GM18873 (cell line): ENCODE measurements around the gene OTUD5.

Experiments
- ATAC-seq: cut with Tn5 transposase; IDR thresholded peaks from one replicate; pipeline ENCODE4 v1.9.1; 2021; ENCODE audit warnings: mild to moderate bottlenecking, moderate library complexity, moderate number of reproducible peaks; ENCODE audit not compliant: unreplicated experiment, low FRiP score

Gene OTUD5

GRCh38 chrX:48938721-48939425 lies 18.5 kb downstream of the OTUD5 start:
- ATAC-seq: peak; percentile 53

- ATAC-seq: peak; percentile 58
Observed at GRCh38 chrX:48937054-48937907, 20.1 kb downstream of the OTUD5 start.

- ATAC-seq: peak; percentile 0
Observed at GRCh38 chrX:48936429-48937053, 20.9 kb downstream of the OTUD5 start.

- ATAC-seq: no peak
Observed at GRCh38 chrX:48935301-48935670, 22.1 kb downstream of the OTUD5 start.

GRCh38 chrX:48934581-48935300 lies 22.7 kb downstream of the OTUD5 start:
- no peak for ATAC-seq

GRCh38 chrX:48933757-48934156 lies 23.6 kb downstream of the OTUD5 start:
- no peak for ATAC-seq

GRCh38 chrX:48927736-48928382 lies 29.5 kb downstream of the OTUD5 start:
- ATAC-seq: no peak

- no peak for ATAC-seq
Observed at GRCh38 chrX:48927123-48927522, 30.3 kb downstream of the OTUD5 start.

- no peak for ATAC-seq
Observed at GRCh38 chrX:48924270-48924669, 33.1 kb downstream of the OTUD5 start.

- no peak for ATAC-seq
Observed at GRCh38 chrX:48923771-48924170, 33.6 kb downstream of the OTUD5 start.

- no peak for ATAC-seq
Observed at GRCh38 chrX:48920718-48921104, 36.7 kb downstream of the OTUD5 start.

GRCh38 chrX:48919947-48920717 lies 37.3 kb downstream of the OTUD5 start:
- ATAC-seq: no peak

- ATAC-seq: no peak
Observed at GRCh38 chrX:48919360-48919841, 38.0 kb downstream of the OTUD5 start.

- ATAC-seq: peak; percentile 61
Observed at GRCh38 chrX:48918643-48919340, 38.6 kb downstream of the OTUD5 start, which contains the start of gene PIM2. TSS of gene PIM2 (minus strand) at chrX:48919024. CDS start at chrX:48918834, 190 bp downstream.

GRCh38 chrX:48918301-48918642 lies 39.1 kb downstream of the OTUD5 start:
- ATAC-seq: no peak

- no peak for ATAC-seq
Observed at GRCh38 chrX:48917139-48918001, 40.0 kb downstream of the OTUD5 start.

- no peak for ATAC-seq
Observed at GRCh38 chrX:48914593-48915493, 42.6 kb downstream of the OTUD5 start.
